SK-N-SH treated with all-trans-retinoic acid at 6 μM for 48 hours (cell line): Measurements from ENCODE around the gene COX8C.
"Not testable (repeated sequence)": the region's sequence is repeated elsewhere in the genome, so short reads cannot be mapped to it uniquely, and the experiment has no call there.

Experiments
- ATAC-seq: fragments of 200-7000 bp; cut with Tn5 transposase; 3 replicates; pipeline ENCODE4 v1.9.1; 2020; ENCODE audit warnings: mild to moderate bottlenecking, moderate library complexity
- ARNTL ChIP-seq: fragments of 450-650 bp; formaldehyde crosslinking; IDR thresholded peaks from 2 replicates; pipeline ENCODE4 v1.5.0; 2020; ENCODE audit warnings: low read depth, mild to moderate bottlenecking, moderate library complexity, borderline replicate concordance
- BACH2 ChIP-seq: fragments of 250-450 bp; sonication (Bioruptor Pico); IDR thresholded peaks from 2 replicates; pipeline ENCODE4 v1.9.0; 2021; ENCODE audit warnings: mild to moderate bottlenecking, borderline replicate concordance
- CREB5 ChIP-seq: fragments of 250-450 bp; sonication (Bioruptor Pico); IDR thresholded peaks from 2 replicates; pipeline ENCODE4 v1.5.1; 2020; ENCODE audit warnings: low read depth, mild to moderate bottlenecking, moderate library complexity
- CSDC2 ChIP-seq: fragments of 250-450 bp; sonication (Bioruptor Pico); IDR thresholded peaks from 2 replicates; pipeline ENCODE4 v1.5.0; 2020; ENCODE audit warnings: mild to moderate bottlenecking, moderate library complexity
- ESRRG ChIP-seq: fragments of 250-450 bp; sonication (Bioruptor Pico); IDR thresholded peaks from 2 replicates; pipeline ENCODE4 v1.6.1; 2021; ENCODE audit warnings: mild to moderate bottlenecking
- GLIS3 ChIP-seq: fragments of 250-450 bp; sonication (Bioruptor Pico); IDR thresholded peaks from 2 replicates; pipeline ENCODE4 v1.5.0; 2020; ENCODE audit warnings: mild to moderate bottlenecking, moderate library complexity
- ISL1 ChIP-seq: fragments of 250-450 bp; sonication (Bioruptor Pico); IDR thresholded peaks from 2 replicates; pipeline ENCODE4 v2.1.2; 2022; ENCODE audit warnings: mild to moderate bottlenecking, moderate library complexity
- OSR1 ChIP-seq: fragments of 250-450 bp; sonication (Bioruptor Pico); IDR thresholded peaks from 2 replicates; pipeline ENCODE4 v1.8.0; 2022; ENCODE audit warnings: moderate library complexity, mild to moderate bottlenecking, inconsistent platforms
- PATZ1 ChIP-seq: fragments of 250-450 bp; sonication (Bioruptor Pico); IDR thresholded peaks from 2 replicates; pipeline ENCODE4 v1.8.0; 2020; ENCODE audit warnings: mild to moderate bottlenecking, moderate library complexity, borderline replicate concordance
- PPARA ChIP-seq: fragments of 250-450 bp; sonication (Bioruptor Pico); IDR thresholded peaks from 2 replicates; pipeline ENCODE4 v1.5.0; 2020; ENCODE audit warnings: mild to moderate bottlenecking, borderline replicate concordance
- RARB ChIP-seq: fragments of 250-450 bp; sonication (Bioruptor Pico); IDR thresholded peaks from 2 replicates; pipeline ENCODE4 v1.8.0; 2021; ENCODE audit warnings: mild to moderate bottlenecking, moderate library complexity
- SNAI2 ChIP-seq: fragments of 250-450 bp; sonication (Bioruptor Pico); IDR thresholded peaks from 2 replicates; pipeline ENCODE4 v1.5.0; 2020; ENCODE audit warnings: mild to moderate bottlenecking, moderate library complexity
- TCF4 ChIP-seq: fragments of 250-450 bp; sonication (Bioruptor Pico); IDR thresholded peaks from 2 replicates; pipeline ENCODE4 v1.8.0; 2021; ENCODE audit warnings: mild to moderate bottlenecking, moderate library complexity, borderline replicate concordance
- TOX ChIP-seq: fragments of 250-450 bp; sonication (Bioruptor Pico); IDR thresholded peaks from 2 replicates; pipeline ENCODE4 v1.8.0; 2021; ENCODE audit warnings: mild to moderate bottlenecking, moderate library complexity, borderline replicate concordance
- TSHZ2 ChIP-seq: fragments of 250-450 bp; sonication (Bioruptor Pico); IDR thresholded peaks from 2 replicates; pipeline ENCODE4 v1.5.0; 2020; ENCODE audit warnings: mild to moderate bottlenecking, moderate library complexity
- ZC3H10 ChIP-seq: fragments of 250-450 bp; sonication (Bioruptor Pico); IDR thresholded peaks from 2 replicates; pipeline ENCODE4 v1.5.1; 2021; ENCODE audit warnings: mild to moderate bottlenecking, moderate library complexity
- ZFP3 ChIP-seq: fragments of 250-450 bp; sonication (Bioruptor Pico); IDR thresholded peaks from 2 replicates; pipeline ENCODE4 v1.5.0; 2020; ENCODE audit warnings: mild to moderate bottlenecking, moderate library complexity
- ZFP30 ChIP-seq: fragments of 450-650 bp; formaldehyde crosslinking; IDR thresholded peaks from 2 replicates; pipeline ENCODE4 v1.5.0; 2022; ENCODE audit warnings: mild to moderate bottlenecking, moderate library complexity
- ZNF565 ChIP-seq: fragments of 450-650 bp; formaldehyde crosslinking; conservative IDR thresholded peaks from 2 replicates; pipeline ENCODE4 v1.5.0; 2020; ENCODE audit warnings: low read depth, mild to moderate bottlenecking, moderate library complexity
- ZNF70 ChIP-seq: fragments of 450-650 bp; formaldehyde crosslinking; IDR thresholded peaks from 2 replicates; pipeline ENCODE4 v1.5.0; 2020; ENCODE audit warnings: mild to moderate bottlenecking, moderate library complexity
- ZNF8 ChIP-seq: fragments of 450-650 bp; formaldehyde crosslinking; IDR thresholded peaks from 2 replicates; pipeline ENCODE4 v1.5.0; 2020; ENCODE audit warnings: mild to moderate bottlenecking, moderate library complexity
- TF ChIP-seq, protein P1 (sequence below): fragments of 250-450 bp; sonication (Bioruptor Pico); IDR thresholded peaks from 2 replicates; pipeline ENCODE4 v1.8.0; 2021; ENCODE audit warnings: low read depth, mild to moderate bottlenecking, moderate library complexity, borderline replicate concordance

The COX8C gene

DNA sequence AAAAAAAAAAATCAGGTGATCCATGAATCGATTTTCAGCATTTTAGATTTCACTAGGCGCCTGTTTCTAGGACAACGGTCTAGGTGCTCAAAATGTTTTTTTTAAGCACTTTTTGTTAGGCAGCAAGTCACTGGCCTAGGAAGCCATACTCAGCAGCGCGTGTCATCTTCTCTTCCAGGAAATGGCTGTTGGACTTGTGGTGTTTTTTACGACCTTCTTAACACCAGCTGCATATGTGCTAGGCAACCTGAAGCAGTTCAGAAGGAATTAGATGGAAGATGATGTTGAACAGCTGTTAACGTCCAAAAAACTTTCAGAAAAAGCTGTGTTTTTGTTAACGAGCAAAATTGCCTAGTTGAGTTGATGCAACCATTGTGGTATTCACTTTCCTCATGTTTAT, 868 bp downstream of the COX8C start:
- ATAC-seq, result no peak
- TF ChIP-seq, protein P1, sequence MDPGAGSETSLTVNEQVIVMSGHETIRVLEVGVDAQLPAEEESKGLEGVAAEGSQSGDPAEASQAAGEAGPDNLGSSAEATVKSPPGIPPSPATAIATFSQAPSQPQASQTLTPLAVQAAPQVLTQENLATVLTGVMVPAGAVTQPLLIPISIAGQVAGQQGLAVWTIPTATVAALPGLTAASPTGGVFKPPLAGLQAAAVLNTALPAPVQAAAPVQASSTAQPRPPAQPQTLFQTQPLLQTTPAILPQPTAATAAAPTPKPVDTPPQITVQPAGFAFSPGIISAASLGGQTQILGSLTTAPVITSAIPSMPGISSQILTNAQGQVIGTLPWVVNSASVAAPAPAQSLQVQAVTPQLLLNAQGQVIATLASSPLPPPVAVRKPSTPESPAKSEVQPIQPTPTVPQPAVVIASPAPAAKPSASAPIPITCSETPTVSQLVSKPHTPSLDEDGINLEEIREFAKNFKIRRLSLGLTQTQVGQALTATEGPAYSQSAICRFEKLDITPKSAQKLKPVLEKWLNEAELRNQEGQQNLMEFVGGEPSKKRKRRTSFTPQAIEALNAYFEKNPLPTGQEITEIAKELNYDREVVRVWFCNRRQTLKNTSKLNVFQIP (CRISPR knock-in tag), result no peak
- TF ChIP-seq ZFP30 (CRISPR knock-in tag) (no peak), ESRRG (CRISPR knock-in tag) (no peak), ZFP3 (CRISPR knock-in tag) (no peak), SNAI2 (no peak), TSHZ2 (CRISPR knock-in tag) (no peak), ZNF565 (CRISPR knock-in tag) (no peak), BACH2 (CRISPR knock-in tag) (no peak), ZC3H10 (CRISPR knock-in tag) (no peak), ARNTL (CRISPR knock-in tag) (no peak), PATZ1 (no peak), TOX (no peak), ISL1 (CRISPR knock-in tag) (no peak), RARB (CRISPR knock-in tag) (no peak), OSR1 (no peak), PPARA (CRISPR knock-in tag) (no peak), GLIS3 (no peak), CSDC2 (CRISPR knock-in tag) (no peak), TCF4 (CRISPR knock-in tag) (no peak)
- TF ChIP-seq, all 23 proteins: peak for 0

- no peak for ATAC-seq
- TF ChIP-seq ZNF70, result no peak
- TF ChIP-seq ZNF8, result no peak
- TF ChIP-seq SNAI2, result no peak
- no peak for TF ChIP-seq GLIS3
- no peak for TF ChIP-seq RARB (CRISPR knock-in tag)
- no peak for TF ChIP-seq TOX
- TF ChIP-seq PPARA (CRISPR knock-in tag), result no peak
- no peak for TF ChIP-seq TCF4 (CRISPR knock-in tag)
- no peak for TF ChIP-seq BACH2 (CRISPR knock-in tag)
- TF ChIP-seq ARNTL (CRISPR knock-in tag), result no peak
Observed at GRCh38 chr14:93348292-93348691, 1.3 kb downstream of the COX8C start.

DNA sequence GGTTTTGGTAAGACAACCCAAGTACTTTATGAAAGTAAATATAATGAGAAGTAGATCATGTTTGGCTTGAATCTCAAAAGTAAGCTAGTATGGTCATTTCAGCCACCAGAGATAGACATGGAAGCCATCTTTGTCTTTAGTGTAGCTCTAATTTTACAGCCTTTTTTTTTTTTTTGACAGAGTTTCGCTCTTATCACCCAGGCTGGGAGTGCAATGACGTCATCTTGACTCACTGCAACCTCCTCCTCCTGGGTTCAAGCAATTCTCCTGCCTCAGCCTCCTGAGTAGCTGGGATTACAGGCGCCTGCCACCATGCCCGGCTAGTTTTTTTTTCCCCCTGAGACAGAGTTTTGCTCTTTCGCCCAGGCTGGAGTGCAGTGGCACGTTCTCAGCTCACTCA, 7.9 kb downstream of the COX8C start:
- ATAC-seq, result not testable (repeated sequence)

DNA sequence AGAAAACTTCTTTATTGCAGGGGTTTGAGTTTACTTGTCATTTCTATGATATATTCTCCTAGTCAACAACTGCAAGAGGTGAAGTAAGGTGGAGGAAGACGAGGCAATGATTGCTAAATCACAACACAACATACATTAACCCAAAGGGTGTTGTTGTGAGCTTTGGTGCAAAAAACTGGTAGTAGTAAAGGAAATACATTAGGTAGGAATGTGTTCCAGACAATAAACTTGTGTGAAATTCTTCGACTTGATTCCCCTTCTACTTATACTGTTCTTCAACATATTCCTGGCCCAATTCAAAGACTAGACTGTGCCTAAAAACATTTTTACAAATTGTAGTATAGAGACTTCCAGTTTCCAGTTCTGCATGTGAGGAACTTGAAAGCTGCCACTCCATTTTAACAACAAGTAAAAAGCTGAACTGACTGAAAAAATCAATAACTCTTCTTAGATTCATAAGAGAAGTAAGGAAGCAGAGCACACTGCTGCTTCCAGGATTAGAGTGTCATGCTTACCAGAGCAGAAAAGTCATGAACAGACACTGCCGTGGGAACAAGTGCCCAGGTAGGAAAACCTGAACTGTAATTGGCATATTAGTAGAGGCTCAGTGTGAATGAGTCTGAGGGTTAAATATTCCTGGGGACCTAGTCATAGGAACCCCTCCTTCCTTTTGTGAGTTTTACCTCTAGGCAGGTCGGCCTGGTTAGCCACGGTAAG, 22.2 kb downstream of the COX8C start:
- ATAC-seq, result no peak

More for the DNA sequence above, 22.2 kb downstream of the COX8C start:
- TF ChIP-seq ZFP3 (CRISPR knock-in tag) (no peak), ARNTL (CRISPR knock-in tag) (no peak), RARB (CRISPR knock-in tag) (no peak), GLIS3 (no peak), ZNF565 (CRISPR knock-in tag) (no peak), ZNF8 (no peak), CREB5 (CRISPR knock-in tag) (no peak), TCF4 (CRISPR knock-in tag) (no peak), SNAI2 (no peak), PPARA (CRISPR knock-in tag) (no peak), TSHZ2 (CRISPR knock-in tag) (no peak)
